Measurements from ENCODE around the gene AHDC1. TPM values are rescaled to one million over a fixed set of nuclear protein-coding genes. Genes with fewer than 3 reads are reported as not detected.

Gene AHDC1
- total and polyA plus RNA-seq, 9 of the 15 experiments (the other 6 are each of a cell fraction or from before 2014, with no cell fraction given), result 0.21 to 36.4 (median 4.7) TPM

DNA sequence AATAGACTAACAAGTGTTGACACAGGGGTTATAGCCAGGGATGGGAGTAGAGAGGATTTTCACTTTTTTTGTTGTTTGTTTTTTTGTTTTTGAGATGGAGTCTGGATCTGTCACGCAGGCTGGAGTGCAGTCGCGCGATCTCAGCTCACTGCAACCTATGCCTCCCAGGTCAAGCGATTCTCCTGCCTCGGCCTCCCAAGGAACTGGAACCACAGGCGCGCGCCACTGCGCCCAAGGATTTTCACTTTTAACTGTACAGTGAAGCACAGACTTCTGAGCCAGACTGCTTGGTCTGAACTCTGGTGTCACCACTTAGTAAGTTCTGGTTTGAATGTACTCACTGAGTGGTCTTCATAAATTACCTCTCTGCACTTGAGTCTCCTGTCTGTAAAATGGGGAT is 73.8 kb downstream of the AHDC1 start:
- intact Hi-C loops (cut with micrococcal nuclease), result no loop called here
- POLR2A ChIA-PET, result interaction anchor here (1.0 to 1.2 kb wide), 2 partner anchors 27 to 38 kb away, joined by 3 to 4 read pairs; no protein-coding TSS in a partner anchor
- TF ChIP-seq HNRNPK (IDR thresholded peaks at IDR 0.05; ENCODE audit: low read depth, low read length, poor library complexity, severe bottlenecking) (no peak), GTF2E2 (tag; IDR thresholded peaks at IDR 0.05) (0 out of 2 replicates have a peak, but pooled peaks have one; percentile 52), ZNF239 (CRISPR knock-in tag; IDR thresholded peaks at IDR 0.05) (no peak), ZNF668 (CRISPR knock-in tag; IDR thresholded peaks at IDR 0.05) (no peak), TAF15 (IDR thresholded peaks at IDR 0.05; ENCODE audit: low read depth, low read length) (no peak), ILK (tag; IDR thresholded peaks at IDR 0.05; ENCODE audit: borderline replicate concordance, low read depth) (no peak), NEUROD1 (IDR thresholded peaks at IDR 0.05; ENCODE audit: borderline replicate concordance, low read depth, low read length, partially characterized antibody) (no peak), ETV6 (IDR thresholded peaks at IDR 0.05; ENCODE audit: borderline replicate concordance in 1 of 2, low read depth in 2 of 2, low read length in 1 of 2) (no peak), ETV6 (CRISPR knock-in tag; IDR thresholded peaks at IDR 0.05; ENCODE audit: borderline replicate concordance) (no peak)
- TF ChIP-seq, protein P1, sequence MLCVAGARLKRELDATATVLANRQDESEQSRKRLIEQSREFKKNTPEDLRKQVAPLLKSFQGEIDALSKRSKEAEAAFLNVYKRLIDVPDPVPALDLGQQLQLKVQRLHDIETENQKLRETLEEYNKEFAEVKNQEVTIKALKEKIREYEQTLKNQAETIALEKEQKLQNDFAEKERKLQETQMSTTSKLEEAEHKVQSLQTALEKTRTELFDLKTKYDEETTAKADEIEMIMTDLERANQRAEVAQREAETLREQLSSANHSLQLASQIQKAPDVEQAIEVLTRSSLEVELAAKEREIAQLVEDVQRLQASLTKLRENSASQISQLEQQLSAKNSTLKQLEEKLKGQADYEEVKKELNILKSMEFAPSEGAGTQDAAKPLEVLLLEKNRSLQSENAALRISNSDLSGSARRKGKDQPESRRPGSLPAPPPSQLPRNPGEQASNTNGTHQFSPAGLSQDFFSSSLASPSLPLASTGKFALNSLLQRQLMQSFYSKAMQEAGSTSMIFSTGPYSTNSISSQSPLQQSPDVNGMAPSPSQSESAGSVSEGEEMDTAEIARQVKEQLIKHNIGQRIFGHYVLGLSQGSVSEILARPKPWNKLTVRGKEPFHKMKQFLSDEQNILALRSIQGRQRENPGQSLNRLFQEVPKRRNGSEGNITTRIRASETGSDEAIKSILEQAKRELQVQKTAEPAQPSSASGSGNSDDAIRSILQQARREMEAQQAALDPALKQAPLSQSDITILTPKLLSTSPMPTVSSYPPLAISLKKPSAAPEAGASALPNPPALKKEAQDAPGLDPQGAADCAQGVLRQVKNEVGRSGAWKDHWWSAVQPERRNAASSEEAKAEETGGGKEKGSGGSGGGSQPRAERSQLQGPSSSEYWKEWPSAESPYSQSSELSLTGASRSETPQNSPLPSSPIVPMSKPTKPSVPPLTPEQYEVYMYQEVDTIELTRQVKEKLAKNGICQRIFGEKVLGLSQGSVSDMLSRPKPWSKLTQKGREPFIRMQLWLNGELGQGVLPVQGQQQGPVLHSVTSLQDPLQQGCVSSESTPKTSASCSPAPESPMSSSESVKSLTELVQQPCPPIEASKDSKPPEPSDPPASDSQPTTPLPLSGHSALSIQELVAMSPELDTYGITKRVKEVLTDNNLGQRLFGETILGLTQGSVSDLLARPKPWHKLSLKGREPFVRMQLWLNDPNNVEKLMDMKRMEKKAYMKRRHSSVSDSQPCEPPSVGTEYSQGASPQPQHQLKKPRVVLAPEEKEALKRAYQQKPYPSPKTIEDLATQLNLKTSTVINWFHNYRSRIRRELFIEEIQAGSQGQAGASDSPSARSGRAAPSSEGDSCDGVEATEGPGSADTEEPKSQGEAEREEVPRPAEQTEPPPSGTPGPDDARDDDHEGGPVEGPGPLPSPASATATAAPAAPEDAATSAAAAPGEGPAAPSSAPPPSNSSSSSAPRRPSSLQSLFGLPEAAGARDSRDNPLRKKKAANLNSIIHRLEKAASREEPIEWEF (CRISPR knock-in tag; IDR thresholded peaks at IDR 0.05), result no peak
- TF ChIP-seq, protein P2, sequence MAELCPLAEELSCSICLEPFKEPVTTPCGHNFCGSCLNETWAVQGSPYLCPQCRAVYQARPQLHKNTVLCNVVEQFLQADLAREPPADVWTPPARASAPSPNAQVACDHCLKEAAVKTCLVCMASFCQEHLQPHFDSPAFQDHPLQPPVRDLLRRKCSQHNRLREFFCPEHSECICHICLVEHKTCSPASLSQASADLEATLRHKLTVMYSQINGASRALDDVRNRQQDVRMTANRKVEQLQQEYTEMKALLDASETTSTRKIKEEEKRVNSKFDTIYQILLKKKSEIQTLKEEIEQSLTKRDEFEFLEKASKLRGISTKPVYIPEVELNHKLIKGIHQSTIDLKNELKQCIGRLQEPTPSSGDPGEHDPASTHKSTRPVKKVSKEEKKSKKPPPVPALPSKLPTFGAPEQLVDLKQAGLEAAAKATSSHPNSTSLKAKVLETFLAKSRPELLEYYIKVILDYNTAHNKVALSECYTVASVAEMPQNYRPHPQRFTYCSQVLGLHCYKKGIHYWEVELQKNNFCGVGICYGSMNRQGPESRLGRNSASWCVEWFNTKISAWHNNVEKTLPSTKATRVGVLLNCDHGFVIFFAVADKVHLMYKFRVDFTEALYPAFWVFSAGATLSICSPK (IDR thresholded peaks at IDR 0.05; ENCODE audit: borderline replicate concordance), result no peak
- TF ChIP-seq, protein P3, sequence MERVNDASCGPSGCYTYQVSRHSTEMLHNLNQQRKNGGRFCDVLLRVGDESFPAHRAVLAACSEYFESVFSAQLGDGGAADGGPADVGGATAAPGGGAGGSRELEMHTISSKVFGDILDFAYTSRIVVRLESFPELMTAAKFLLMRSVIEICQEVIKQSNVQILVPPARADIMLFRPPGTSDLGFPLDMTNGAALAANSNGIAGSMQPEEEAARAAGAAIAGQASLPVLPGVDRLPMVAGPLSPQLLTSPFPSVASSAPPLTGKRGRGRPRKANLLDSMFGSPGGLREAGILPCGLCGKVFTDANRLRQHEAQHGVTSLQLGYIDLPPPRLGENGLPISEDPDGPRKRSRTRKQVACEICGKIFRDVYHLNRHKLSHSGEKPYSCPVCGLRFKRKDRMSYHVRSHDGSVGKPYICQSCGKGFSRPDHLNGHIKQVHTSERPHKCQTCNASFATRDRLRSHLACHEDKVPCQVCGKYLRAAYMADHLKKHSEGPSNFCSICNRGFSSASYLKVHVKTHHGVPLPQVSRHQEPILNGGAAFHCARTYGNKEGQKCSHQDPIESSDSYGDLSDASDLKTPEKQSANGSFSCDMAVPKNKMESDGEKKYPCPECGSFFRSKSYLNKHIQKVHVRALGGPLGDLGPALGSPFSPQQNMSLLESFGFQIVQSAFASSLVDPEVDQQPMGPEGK (CRISPR knock-in tag; IDR thresholded peaks at IDR 0.05; ENCODE audit: borderline replicate concordance), result no peak

More for the DNA sequence above, 73.8 kb downstream of the AHDC1 start:
- no TSS peak for BruUV-seq (replicated peaks)
- H3K4me1 ChIP-seq (replicated peaks in 1 of 2; ENCODE audit: control insufficient read depth in 2 of 2, insufficient read depth in 2 of 2, low read length in 2 of 2), result peaks cover 29 to 55% of the 10 kb centered on the region in 2 experiments
- DNase-seq (ENCODE audit: extremely low read depth in 1 of 4, low spot score in 3 of 4) (no peak), ATAC-seq (no peak), FAIRE-seq (no peak)
- no peaks in the 10 kb centered on the region for H3K27me3 ChIP-seq (ENCODE audit: control insufficient read depth in 2 of 2, insufficient read depth in 2 of 2, low read length in 2 of 2)
- no peak overlapping the region for H3K9ac ChIP-seq (ENCODE audit: insufficient read depth in 1 of 2, low read depth in 2 of 2, low read length in 2 of 2)
- H3K27ac ChIP-seq (ENCODE audit: extremely low read depth, low read depth, low read length), result peak overlapping the region; percentile 14; the same call in 1 of the 3 replicates
- H3K9me1 ChIP-seq (ENCODE audit: control insufficient read depth, insufficient read depth, low read length), result no peaks in the 10 kb centered on the region
- peaks cover 35% of the 10 kb centered on the region for H3K79me2 ChIP-seq (ENCODE audit: control insufficient read depth, insufficient read depth, low read length)
- CTCF ChIA-PET (ENCODE audit: low intra/inter-chr PET ratio), result no interaction called here
- peaks cover 23% of the 10 kb centered on the region; the same call in 2 of the 3 replicates for H3K36me3 ChIP-seq (ENCODE audit: control insufficient read depth, insufficient read depth, low read length)
- H2AFZ ChIP-seq (ENCODE audit: low read depth, low read length), result no peak overlapping the region
- no peak overlapping the region for H3K4me3 ChIP-seq
- in situ Hi-C loops (cut with MboI), result no loop called here
- no peaks in the 10 kb centered on the region for H4K20me1 ChIP-seq (replicated peaks; ENCODE audit: control insufficient read depth, insufficient read depth, low read length)
- 94% methylated on average over 10 of the region's 10 CpGs for WGBS (ENCODE audit: insufficient coverage, low coverage, missing lambda C conversion rate)
- no peak overlapping the region for H3K4me2 ChIP-seq (ENCODE audit: insufficient read depth, low read length)
- no peaks in the 10 kb centered on the region for H3K9me3 ChIP-seq (replicated peaks; ENCODE audit: control insufficient read depth, insufficient read depth, low read depth, low read length)

Data from K562 (cell line).